Stimulated activated CD4-positive, alpha-beta T cell treated with anti-CD3 and anti-CD28 coated beads, Interleukin-1b, Interleukin-23, amount 100 ng/mL, for 4 hours (primary cell): ENCODE results near the gene OMG.
"Not testable (repeated sequence)": the region's sequence is repeated elsewhere in the genome, so short reads cannot be mapped to it uniquely, and the experiment has no call there.

ENCODE experiments used
- DNase-seq, 2 donors: peaks; one replicate each; pipeline ENCODE4 v3.0.0-alpha.2; 2020; ENCODE audit warnings: low read depth in 2 of 2

The OMG gene

GRCh38 chr17:31262923-31263322, 34.1 kb downstream of the OMG start:
- not testable (repeated sequence) for DNase-seq

DNA sequence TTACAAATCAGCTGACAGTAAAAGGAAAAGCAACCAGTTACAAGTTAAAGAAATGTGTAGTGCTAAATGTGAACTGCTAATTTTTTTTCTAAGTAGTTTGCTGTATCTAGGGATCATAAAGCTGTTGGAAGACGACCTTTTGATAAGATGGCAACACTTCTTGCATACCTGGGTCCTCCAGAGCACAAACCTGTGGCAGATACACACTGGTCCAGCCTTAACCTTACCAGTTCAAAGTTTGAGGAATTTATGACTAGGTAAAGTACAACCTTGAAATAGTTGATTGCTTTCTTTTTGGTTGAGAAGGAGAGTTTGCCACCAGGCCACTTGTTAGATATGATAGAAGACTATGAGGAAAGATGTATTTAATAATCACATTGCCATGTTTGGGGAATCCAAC, 35.4 kb downstream of the OMG start:
- no peak for DNase-seq

DNA sequence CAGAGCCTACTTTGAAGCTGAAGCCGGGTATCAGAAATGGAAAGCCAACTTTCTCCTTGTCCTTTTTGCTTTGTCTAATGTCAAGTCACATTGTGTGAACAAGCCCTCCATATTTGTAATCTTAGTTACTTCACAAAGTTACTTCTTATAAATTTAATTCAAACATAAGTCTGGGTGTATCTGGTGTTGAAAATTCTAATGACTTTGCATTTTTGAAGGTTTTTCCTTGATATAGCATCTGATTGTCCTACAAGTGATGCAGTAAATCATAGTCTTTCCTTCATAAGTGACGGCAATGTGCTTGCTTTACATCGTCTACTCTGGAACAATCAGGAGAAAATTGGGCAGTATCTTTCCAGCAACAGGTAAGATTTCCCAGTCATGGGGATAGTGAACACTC, 36.9 kb downstream of the OMG start:
- no peak for DNase-seq

DNA sequence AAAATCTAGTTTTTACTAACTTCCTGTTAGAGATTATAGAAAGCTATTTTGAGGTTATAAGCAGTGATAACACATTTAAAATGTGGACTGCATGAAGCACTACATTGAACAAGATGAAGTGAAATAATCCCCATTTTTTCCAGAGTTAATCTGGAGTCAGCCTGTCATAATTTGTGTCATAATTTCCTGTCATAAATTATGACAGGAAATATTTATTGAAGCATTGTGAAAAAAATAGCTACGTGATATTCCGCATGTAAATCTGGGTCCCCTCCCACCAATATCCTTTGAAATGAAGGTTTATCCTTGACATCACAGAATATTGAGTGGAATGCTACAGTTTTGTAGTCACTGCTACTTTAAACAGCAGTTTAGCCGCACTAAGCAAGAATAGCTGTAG, 40.1 kb downstream of the OMG start:
- no peak for DNase-seq

GRCh38 chr17:31254654-31255053, 42.4 kb downstream of the OMG start:
- no peak for DNase-seq

DNA sequence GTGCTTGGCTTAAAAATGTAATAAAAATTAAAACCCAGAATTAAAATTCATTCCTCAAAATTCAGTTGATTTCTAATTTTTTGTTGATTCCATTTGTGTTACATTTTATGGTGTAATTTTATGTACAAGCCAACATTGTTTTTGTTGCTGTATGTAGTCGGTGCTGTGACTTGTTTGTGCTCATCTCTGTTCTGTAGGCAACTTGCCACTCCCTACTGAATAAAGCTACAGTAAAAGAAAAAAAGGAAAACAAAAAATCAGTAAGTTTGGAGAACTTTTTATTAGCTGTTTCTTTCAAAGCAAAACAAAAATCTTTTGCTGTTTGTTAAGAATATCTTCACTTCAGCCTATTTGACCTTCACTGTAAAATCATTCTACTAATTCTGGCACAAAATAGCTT, 44.3 kb downstream of the OMG start:
- DNase-seq, result no peak

DNA sequence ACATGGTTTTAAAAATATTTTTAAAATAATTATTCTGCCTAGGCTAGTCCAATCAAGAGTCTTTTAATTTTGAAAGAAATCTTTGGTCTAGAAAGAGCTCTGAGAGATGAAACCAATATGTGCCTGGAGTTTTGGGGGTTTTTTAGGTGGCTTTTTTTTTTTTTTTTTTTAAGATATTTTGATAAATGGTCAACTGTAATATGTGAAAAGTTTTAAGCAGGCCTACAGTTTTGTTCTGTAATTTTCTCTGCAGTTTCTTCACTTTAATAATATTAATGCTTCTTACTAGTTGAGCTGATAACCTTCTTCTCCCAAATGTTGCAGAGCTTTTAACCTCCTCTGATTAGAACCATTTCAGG, 45.1 kb downstream of the OMG start:
- DNase-seq, result no peak

DNA sequence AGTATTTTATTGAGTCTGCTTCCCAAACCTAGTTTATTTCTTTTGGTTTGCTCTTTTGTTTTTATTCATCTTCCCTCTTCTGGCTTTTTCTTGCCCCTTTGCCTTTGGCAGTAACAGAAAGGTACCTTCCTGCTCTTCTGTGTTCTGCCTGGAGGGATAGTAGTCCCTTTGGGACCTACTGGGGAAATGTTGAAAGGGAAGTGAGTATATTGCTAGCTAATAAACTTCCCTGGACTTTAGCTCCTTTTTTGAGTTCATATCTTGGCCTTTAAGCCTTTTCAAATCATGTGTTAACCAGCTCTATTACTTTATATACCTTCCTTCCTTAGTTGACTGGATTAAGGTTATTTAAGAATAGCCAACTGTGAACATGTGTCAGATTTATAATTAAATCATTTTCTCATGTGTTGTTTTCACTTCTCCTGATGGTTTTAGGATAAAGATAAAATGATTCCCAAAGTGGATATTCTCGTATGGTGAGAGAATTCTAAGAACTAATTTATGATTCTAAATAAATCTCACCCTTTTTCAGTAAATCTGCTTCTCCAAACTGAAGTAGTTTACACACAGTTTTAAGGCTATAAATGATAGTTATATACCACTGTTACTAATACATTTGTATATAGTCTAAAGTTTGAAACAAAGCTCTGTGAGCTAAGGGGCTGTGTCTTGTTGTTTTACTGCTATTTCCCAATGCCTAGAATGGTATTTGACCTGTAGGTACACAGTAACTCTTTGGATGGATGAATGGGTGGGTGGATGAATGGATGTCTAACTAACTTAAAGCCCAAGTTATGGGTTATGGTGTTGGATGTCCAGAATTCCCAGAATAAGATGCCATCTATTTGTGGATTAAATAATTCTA, 45.7 kb downstream of the OMG start:
- DNase-seq, result no peak

DNA sequence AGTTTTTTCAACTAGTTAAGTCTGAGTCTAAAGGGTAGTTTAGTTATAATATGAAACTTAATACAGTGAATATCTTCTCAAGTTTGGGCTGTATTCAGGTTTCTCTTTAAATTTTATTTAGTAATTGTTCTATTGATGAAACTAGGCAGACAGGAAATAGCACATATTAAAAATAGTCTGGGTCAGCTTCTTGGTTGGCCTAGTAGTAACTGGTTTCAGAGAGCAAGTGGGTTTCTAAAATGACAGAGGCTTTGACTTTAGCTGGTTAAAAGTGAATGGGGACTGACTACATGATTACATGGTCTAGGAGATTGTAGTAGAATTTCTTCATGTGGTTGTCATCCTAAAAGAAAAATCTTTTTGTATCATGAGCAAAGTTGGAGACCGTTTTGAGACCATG, 46.8 kb downstream of the OMG start:
- no peak for DNase-seq

DNA sequence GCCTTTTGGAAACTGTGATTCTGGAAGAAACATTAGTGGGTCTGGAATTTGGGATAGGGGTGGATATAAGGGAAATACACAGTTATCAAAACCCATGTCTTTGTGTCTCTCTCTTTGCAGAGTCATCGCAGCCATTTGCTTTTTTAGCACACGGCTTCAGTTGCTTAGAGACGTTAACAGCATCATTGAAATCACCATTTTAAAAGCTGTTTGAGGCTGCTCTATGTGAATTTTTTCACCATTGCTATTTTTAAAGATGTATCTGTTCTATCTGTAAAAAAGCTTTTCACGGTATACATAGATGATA, 47.3 kb downstream of the OMG start:
- no peak for DNase-seq

DNA sequence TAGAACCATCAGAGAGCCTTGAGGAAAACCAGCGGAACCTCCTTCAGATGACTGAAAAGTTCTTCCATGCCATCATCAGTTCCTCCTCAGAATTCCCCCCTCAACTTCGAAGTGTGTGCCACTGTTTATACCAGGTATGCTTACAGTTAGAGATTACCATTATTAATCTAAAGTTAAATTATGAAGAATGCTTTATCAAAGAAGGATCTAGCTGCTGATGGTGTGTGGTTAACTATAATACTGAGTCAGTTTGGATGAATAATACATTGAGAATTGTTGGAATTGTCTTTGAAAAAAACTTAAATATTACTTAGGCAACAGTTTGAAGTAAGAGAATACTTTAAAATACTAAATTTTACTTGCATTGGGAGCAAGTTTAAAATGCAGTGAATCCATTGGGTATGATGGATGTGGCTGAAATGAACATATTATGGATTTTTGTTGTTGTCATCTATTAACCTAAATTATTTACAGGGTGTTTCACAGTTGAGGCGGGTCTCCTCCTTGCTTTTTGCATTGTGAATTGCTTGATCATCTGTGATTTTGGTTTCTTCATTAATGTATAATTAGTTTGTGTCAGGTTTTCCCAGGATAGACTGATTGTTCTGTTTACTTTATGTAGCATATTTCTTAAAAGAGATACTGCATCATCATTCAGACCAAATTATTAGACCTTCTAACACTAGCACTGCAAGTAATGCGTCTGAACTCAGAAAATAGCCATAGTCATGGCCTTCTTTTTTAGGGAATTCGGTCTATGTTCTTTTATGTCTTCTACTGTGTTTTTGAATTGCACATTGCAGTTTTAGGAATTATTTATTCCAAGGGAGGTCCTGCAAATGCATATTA, 47.8 kb downstream of the OMG start:
- no peak for DNase-seq
